ENCODE measurements around the gene POM121C.
"Not testable (repeated sequence)": the region's sequence is repeated elsewhere in the genome, so short reads cannot be mapped to it uniquely, and the experiment has no call there.

DNA sequence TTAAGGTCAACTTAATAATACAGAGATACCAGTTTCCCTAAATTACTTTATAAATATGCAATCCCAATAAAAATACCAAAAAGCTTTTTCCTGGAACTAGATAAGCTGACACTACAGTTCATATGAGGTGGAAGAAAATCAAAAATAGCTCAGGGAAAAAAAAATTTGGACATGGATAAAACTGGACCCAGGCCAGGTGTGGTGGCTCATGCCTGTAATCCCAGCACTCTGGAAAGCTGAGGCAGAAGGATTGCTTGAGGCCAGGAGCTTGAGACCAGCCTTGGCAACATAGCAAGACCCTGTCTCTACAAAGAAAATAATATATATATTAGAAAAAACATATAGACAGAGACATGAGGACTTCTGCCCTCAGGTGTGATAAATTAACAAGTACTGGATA lies 8.6 kb downstream of the POM121C start:
- TF ChIP-seq, protein P1, sequence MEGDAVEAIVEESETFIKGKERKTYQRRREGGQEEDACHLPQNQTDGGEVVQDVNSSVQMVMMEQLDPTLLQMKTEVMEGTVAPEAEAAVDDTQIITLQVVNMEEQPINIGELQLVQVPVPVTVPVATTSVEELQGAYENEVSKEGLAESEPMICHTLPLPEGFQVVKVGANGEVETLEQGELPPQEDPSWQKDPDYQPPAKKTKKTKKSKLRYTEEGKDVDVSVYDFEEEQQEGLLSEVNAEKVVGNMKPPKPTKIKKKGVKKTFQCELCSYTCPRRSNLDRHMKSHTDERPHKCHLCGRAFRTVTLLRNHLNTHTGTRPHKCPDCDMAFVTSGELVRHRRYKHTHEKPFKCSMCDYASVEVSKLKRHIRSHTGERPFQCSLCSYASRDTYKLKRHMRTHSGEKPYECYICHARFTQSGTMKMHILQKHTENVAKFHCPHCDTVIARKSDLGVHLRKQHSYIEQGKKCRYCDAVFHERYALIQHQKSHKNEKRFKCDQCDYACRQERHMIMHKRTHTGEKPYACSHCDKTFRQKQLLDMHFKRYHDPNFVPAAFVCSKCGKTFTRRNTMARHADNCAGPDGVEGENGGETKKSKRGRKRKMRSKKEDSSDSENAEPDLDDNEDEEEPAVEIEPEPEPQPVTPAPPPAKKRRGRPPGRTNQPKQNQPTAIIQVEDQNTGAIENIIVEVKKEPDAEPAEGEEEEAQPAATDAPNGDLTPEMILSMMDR (IDR thresholded peaks at IDR 0.05) = not testable (repeated sequence)
- not testable (repeated sequence) for TF ChIP-seq POLR2A, POLR2AphosphoS5, EP300 (IDR thresholded peaks at IDR 0.05)
